Large intestine (tissue), 3 donors: ENCODE data around the gene COL6A3. TPM values are rescaled to one million over a fixed set of nuclear protein-coding genes. Genes with fewer than 3 reads are reported as not detected.

Experiments
- DNase-seq, 2 donors: peaks; one replicate each; pipeline versions ENCODE4 v3.0.0 to v3.0.0-alpha.2; 2013
- H3K27ac ChIP-seq: one replicate; pipeline ENCODE4 v1.5.1; 2013; ENCODE audit warnings: low read length
- H3K27me3 ChIP-seq: 2 replicates; pipeline ENCODE4 v1.6.1; 2013; ENCODE audit warnings: low read length; ENCODE audit not compliant: control insufficient read depth, insufficient read depth
- H3K36me3 ChIP-seq: 2 replicates; pipeline ENCODE4 v1.6.1; 2013; ENCODE audit warnings: low read length; ENCODE audit not compliant: control insufficient read depth, insufficient read depth
- H3K4me1 ChIP-seq: one replicate; pipeline ENCODE4 v1.6.1; 2013; ENCODE audit warnings: low read length; ENCODE audit not compliant: control insufficient read depth, insufficient read depth
- H3K4me3 ChIP-seq: one replicate; pipeline ENCODE4 v1.5.1; 2013; ENCODE audit warnings: low read length
- H3K9me3 ChIP-seq: one replicate; pipeline ENCODE4 v1.6.1; 2013; ENCODE audit warnings: mild to moderate bottlenecking, low read depth, low read length, moderate library complexity; ENCODE audit not compliant: control insufficient read depth
- WGBS: methylation state at CpG from one replicate; pipeline ENCODE4 v1.1.5; 2013; ENCODE audit warnings: low lambda C conversion rate; ENCODE audit not compliant: insufficient coverage; 5-methylcytosine and 5-hydroxymethylcytosine counted together
- polyA plus RNA-seq: library from polyadenylated mRNA; unstranded; fragments of 120-200 nt; gene quantifications from one replicate; pipeline ENCODE4 v1.2.1, GENCODE V29; 2013

The COL6A3 gene
- polyA plus RNA-seq, 1 donor, result 127 TPM

GRCh38 chr2:237351796-237352195, 62.2 kb downstream of the COL6A3 start:
- Histone ChIP-seq H3K36me3 (peaks cover 43% of the 10 kb centered on the region), H3K4me3 (no peak overlapping the region), H3K27ac (no peak overlapping the region), H3K27me3 (peaks cover 39% of the 10 kb centered on the region), H3K4me1 (no peaks in the 10 kb centered on the region), H3K9me3 (no peaks in the 10 kb centered on the region)
- WGBS, result no CpG with 5 or more reads among the region's 4 CpGs
- DNase-seq, result no peak

- no peak overlapping the region for H3K4me3 ChIP-seq
- peaks cover 49% of the 10 kb centered on the region for H3K36me3 ChIP-seq
- no peak for DNase-seq
- H3K27ac ChIP-seq, result no peak overlapping the region
- no peaks in the 10 kb centered on the region for H3K9me3 ChIP-seq
- H3K4me1 ChIP-seq, result no peaks in the 10 kb centered on the region
- peaks cover 39% of the 10 kb centered on the region for H3K27me3 ChIP-seq
- WGBS, result no CpG with 5 or more reads among the region's 8 CpGs
These were observed 62.9 kb downstream of the COL6A3 start for GRCh38 chr2:237351046-237351445.

- WGBS, result no CpG with 5 or more reads among the region's 6 CpGs
- Histone ChIP-seq H3K4me1 (no peaks in the 10 kb centered on the region), H3K36me3 (peaks cover 48% of the 10 kb centered on the region), H3K27ac (no peak overlapping the region), H3K9me3 (no peaks in the 10 kb centered on the region), H3K4me3 (no peak overlapping the region), H3K27me3 (peaks cover 39% of the 10 kb centered on the region)
- no peak for DNase-seq
These were observed 63.4 kb downstream of the COL6A3 start for GRCh38 chr2:237350597-237350996.

GRCh38 chr2:237350070-237350469, 63.9 kb downstream of the COL6A3 start:
- DNase-seq, result no peak
- Histone ChIP-seq H3K27ac (no peak overlapping the region), H3K27me3 (peaks cover 39% of the 10 kb centered on the region), H3K9me3 (no peaks in the 10 kb centered on the region), H3K4me3 (no peak overlapping the region), H3K36me3 (peaks cover 52% of the 10 kb centered on the region), H3K4me1 (no peaks in the 10 kb centered on the region)
- WGBS, result 83% methylated on average over 1 of the region's 11 CpGs

- H3K4me1 ChIP-seq, result no peaks in the 10 kb centered on the region
- H3K9me3 ChIP-seq, result no peaks in the 10 kb centered on the region
- no peak for DNase-seq
- peaks cover 33% of the 10 kb centered on the region for H3K27me3 ChIP-seq
- no peak overlapping the region for H3K4me3 ChIP-seq
- no peak overlapping the region for H3K27ac ChIP-seq
- peaks cover 56% of the 10 kb centered on the region for H3K36me3 ChIP-seq
- no CpG with 5 or more reads among the region's 11 CpGs for WGBS
These were observed 65.6 kb downstream of the COL6A3 start for GRCh38 chr2:237348281-237348865.

- Histone ChIP-seq H3K27me3 (peaks cover 14% of the 10 kb centered on the region), H3K9me3 (no peaks in the 10 kb centered on the region), H3K36me3 (peaks cover 55% of the 10 kb centered on the region), H3K4me1 (peaks cover 3% of the 10 kb centered on the region), H3K4me3 (no peak overlapping the region), H3K27ac (no peak overlapping the region)
- no peak for DNase-seq
- no CpG with 5 or more reads among the region's 4 CpGs for WGBS
These were observed 67.9 kb downstream of the COL6A3 start for GRCh38 chr2:237345891-237346640.

- H3K36me3 ChIP-seq, result peaks cover 55% of the 10 kb centered on the region
- no peak overlapping the region for H3K27ac ChIP-seq
- H3K27me3 ChIP-seq, result peaks cover 8% of the 10 kb centered on the region
- no peak for DNase-seq
- H3K9me3 ChIP-seq, result no peaks in the 10 kb centered on the region
- peaks cover 3% of the 10 kb centered on the region for H3K4me1 ChIP-seq
- no CpG with 5 or more reads among the region's 7 CpGs for WGBS
- no peak overlapping the region for H3K4me3 ChIP-seq
These were observed 68.6 kb downstream of the COL6A3 start for GRCh38 chr2:237345411-237345810.

GRCh38 chr2:237344942-237345341, 69.0 kb downstream of the COL6A3 start:
- 91% methylated on average over 4 of the region's 6 CpGs for WGBS
- no peak overlapping the region for H3K27ac ChIP-seq

GRCh38 chr2:237343993-237344392, 70.0 kb downstream of the COL6A3 start:
- Histone ChIP-seq H3K4me3 (no peak overlapping the region), H3K36me3 (peaks cover 60% of the 10 kb centered on the region), H3K4me1 (peaks cover 3% of the 10 kb centered on the region), H3K9me3 (no peaks in the 10 kb centered on the region), H3K27ac (no peak overlapping the region), H3K27me3 (peaks cover 2% of the 10 kb centered on the region)
- no peak for DNase-seq
- 90% methylated on average over 2 of the region's 9 CpGs for WGBS

More at GRCh38 chr2:237344942-237345341, 69.0 kb downstream of the COL6A3 start:
- Histone ChIP-seq H3K4me3 (no peak overlapping the region), H3K9me3 (no peaks in the 10 kb centered on the region), H3K27me3 (peaks cover 5% of the 10 kb centered on the region), H3K4me1 (peaks cover 3% of the 10 kb centered on the region), H3K36me3 (peaks cover 57% of the 10 kb centered on the region)
- no peak for DNase-seq

- peak; percentile 43 to 49 for DNase-seq
- peaks cover 53% of the 10 kb centered on the region for H3K36me3 ChIP-seq
- no peak overlapping the region for H3K27ac ChIP-seq
- H3K4me3 ChIP-seq, result no peak overlapping the region
- peaks cover 3% of the 10 kb centered on the region for H3K4me1 ChIP-seq
- no peaks in the 10 kb centered on the region for H3K9me3 ChIP-seq
- WGBS, result no CpG with 5 or more reads among the region's 4 CpGs
- H3K27me3 ChIP-seq, result peaks cover 2% of the 10 kb centered on the region
These were observed 72.1 kb downstream of the COL6A3 start for GRCh38 chr2:237341872-237342271.
